ENCODE results near the gene CAND1. TPM values are rescaled to one million over a fixed set of nuclear protein-coding genes. Genes with fewer than 3 reads are reported as not detected.

CAND1 gene
- total RNA-seq, 1 experiment from 2014 or later, result 236 TPM

DNA sequence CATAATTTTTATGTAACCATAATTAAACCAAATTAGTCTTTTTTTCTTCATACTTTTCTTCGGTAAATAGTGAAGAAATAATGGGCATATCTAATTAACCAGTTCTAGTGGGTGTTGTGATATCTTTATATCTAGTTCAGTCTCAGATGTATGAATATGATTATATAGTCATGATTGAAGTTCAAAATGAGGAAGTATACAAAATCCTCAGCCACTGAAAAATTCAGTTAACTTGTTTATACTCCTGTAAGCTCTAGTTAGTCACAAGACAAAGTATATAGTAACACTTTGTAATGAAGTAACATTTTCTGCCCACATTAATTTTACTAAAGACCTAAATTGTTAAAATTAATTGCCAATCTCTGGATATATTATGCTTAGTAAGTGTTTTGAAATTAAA lies 46.5 kb downstream of the CAND1 start:
- ChIA-PET POLR2A (no interaction called here), CTCF (no interaction called here)
- H3K27ac Mint-ChIP-seq, result no peak overlapping the region
- H3K27me3 Mint-ChIP-seq (ENCODE audit: low read depth), result no peaks in the 10 kb centered on the region
- TF ChIP-seq NR2C2 (CRISPR knock-in tag; IDR thresholded peaks at IDR 0.05) (no peak), ZNF423 (CRISPR knock-in tag; IDR thresholded peaks at IDR 0.05) (no peak), SOX15 (CRISPR knock-in tag; IDR thresholded peaks at IDR 0.05) (no peak), NR3C1 (CRISPR knock-in tag; conservative IDR thresholded peaks at IDR 0.05; ENCODE audit: low read depth) (no peak), FOXK1 (CRISPR knock-in tag; IDR thresholded peaks at IDR 0.05) (no peak), TP53 (CRISPR knock-in tag; IDR thresholded peaks at IDR 0.05) (no peak), TCF7 (CRISPR knock-in tag; IDR thresholded peaks at IDR 0.05; ENCODE audit: low read depth) (no peak), IRF2 (CRISPR knock-in tag; IDR thresholded peaks at IDR 0.05; ENCODE audit: borderline replicate concordance, low read depth) (no peak), ZNF416 (CRISPR knock-in tag; IDR thresholded peaks at IDR 0.05) (no peak), FOXP1 (CRISPR knock-in tag; IDR thresholded peaks at IDR 0.05; ENCODE audit: borderline replicate concordance) (no peak), ELF4 (CRISPR knock-in tag; IDR thresholded peaks at IDR 0.05; ENCODE audit: low read depth) (no peak)
- TF ChIP-seq, protein P1, sequence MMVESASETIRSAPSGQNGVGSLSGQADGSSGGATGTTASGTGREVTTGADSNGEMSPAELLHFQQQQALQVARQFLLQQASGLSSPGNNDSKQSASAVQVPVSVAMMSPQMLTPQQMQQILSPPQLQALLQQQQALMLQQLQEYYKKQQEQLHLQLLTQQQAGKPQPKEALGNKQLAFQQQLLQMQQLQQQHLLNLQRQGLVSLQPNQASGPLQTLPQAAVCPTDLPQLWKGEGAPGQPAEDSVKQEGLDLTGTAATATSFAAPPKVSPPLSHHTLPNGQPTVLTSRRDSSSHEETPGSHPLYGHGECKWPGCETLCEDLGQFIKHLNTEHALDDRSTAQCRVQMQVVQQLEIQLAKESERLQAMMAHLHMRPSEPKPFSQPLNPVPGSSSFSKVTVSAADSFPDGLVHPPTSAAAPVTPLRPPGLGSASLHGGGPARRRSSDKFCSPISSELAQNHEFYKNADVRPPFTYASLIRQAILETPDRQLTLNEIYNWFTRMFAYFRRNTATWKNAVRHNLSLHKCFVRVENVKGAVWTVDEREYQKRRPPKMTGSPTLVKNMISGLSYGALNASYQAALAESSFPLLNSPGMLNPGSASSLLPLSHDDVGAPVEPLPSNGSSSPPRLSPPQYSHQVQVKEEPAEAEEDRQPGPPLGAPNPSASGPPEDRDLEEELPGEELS (CRISPR knock-in tag; IDR thresholded peaks at IDR 0.05), result no peak
- TF ChIP-seq, protein P2, sequence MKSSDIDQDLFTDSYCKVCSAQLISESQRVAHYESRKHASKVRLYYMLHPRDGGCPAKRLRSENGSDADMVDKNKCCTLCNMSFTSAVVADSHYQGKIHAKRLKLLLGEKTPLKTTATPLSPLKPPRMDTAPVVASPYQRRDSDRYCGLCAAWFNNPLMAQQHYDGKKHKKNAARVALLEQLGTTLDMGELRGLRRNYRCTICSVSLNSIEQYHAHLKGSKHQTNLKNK (CRISPR knock-in tag; IDR thresholded peaks at IDR 0.05), result no peak
- TF ChIP-seq, protein P3, sequence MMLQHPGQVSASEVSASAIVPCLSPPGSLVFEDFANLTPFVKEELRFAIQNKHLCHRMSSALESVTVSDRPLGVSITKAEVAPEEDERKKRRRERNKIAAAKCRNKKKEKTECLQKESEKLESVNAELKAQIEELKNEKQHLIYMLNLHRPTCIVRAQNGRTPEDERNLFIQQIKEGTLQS (CRISPR knock-in tag; conservative IDR thresholded peaks at IDR 0.05), result no peak
- TF ChIP-seq, protein P4, sequence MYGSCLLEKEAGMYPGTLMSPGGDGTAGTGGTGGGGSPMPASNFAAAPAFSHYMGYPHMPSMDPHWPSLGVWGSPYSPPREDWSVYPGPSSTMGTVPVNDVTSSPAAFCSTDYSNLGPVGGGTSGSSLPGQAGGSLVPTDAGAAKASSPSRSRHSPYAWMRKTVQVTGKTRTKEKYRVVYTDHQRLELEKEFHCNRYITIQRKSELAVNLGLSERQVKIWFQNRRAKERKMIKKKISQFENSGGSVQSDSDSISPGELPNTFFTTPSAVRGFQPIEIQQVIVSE (CRISPR knock-in tag; IDR thresholded peaks at IDR 0.05; ENCODE audit: borderline replicate concordance), result no peak
- TF ChIP-seq, protein P5, sequence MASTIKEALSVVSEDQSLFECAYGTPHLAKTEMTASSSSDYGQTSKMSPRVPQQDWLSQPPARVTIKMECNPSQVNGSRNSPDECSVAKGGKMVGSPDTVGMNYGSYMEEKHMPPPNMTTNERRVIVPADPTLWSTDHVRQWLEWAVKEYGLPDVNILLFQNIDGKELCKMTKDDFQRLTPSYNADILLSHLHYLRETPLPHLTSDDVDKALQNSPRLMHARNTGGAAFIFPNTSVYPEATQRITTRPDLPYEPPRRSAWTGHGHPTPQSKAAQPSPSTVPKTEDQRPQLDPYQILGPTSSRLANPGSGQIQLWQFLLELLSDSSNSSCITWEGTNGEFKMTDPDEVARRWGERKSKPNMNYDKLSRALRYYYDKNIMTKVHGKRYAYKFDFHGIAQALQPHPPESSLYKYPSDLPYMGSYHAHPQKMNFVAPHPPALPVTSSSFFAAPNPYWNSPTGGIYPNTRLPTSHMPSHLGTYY (CRISPR knock-in tag; IDR thresholded peaks at IDR 0.05), result no peak
- TF ChIP-seq, protein P6, sequence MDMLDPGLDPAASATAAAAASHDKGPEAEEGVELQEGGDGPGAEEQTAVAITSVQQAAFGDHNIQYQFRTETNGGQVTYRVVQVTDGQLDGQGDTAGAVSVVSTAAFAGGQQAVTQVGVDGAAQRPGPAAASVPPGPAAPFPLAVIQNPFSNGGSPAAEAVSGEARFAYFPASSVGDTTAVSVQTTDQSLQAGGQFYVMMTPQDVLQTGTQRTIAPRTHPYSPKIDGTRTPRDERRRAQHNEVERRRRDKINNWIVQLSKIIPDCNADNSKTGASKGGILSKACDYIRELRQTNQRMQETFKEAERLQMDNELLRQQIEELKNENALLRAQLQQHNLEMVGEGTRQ (CRISPR knock-in tag; IDR thresholded peaks at IDR 0.05), result no peak
- TF ChIP-seq, protein P7, sequence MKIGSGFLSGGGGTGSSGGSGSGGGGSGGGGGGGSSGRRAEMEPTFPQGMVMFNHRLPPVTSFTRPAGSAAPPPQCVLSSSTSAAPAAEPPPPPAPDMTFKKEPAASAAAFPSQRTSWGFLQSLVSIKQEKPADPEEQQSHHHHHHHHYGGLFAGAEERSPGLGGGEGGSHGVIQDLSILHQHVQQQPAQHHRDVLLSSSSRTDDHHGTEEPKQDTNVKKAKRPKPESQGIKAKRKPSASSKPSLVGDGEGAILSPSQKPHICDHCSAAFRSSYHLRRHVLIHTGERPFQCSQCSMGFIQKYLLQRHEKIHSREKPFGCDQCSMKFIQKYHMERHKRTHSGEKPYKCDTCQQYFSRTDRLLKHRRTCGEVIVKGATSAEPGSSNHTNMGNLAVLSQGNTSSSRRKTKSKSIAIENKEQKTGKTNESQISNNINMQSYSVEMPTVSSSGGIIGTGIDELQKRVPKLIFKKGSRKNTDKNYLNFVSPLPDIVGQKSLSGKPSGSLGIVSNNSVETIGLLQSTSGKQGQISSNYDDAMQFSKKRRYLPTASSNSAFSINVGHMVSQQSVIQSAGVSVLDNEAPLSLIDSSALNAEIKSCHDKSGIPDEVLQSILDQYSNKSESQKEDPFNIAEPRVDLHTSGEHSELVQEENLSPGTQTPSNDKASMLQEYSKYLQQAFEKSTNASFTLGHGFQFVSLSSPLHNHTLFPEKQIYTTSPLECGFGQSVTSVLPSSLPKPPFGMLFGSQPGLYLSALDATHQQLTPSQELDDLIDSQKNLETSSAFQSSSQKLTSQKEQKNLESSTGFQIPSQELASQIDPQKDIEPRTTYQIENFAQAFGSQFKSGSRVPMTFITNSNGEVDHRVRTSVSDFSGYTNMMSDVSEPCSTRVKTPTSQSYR (CRISPR knock-in tag; IDR thresholded peaks at IDR 0.05), result no peak
- TF ChIP-seq, protein P8, sequence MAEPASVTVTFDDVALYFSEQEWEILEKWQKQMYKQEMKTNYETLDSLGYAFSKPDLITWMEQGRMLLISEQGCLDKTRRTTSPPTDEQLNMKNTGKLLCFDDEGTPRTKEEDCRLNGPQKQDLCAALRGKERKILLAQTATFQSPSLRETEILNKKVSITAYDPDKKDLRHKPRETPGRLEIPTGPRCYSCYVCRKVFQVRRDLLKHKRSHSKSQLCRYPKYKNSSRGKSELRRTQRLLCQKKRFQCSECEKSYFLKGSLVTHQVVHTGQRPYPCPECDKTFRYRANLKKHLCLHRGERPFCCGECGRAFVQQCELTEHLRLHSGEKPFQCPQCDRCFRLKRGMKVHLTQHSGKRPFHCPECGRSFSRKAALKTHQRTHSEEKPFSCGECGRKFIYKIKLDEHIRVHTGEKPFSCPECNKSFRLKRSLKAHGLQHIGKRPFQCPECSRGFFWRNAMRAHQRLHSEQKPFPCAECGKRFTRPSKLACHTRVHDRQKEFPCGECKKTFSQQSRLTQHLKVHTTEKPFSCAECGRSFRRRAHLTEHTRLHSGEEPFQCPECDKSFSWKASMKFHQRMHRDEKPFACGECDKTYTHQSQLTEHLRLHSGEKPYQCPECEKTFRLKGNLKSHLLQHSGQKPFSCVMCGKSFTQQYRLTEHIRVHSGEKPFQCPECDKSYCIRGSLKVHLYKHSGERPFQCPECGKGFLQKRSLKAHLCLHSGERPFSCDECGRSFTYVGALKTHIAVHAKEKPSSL (CRISPR knock-in tag; conservative IDR thresholded peaks at IDR 0.05), result no peak
- H3K36me3 Mint-ChIP-seq, result peaks cover 46% of the 10 kb centered on the region
- DNase-seq (ENCODE audit: low spot score) (no peak), ATAC-seq (no peak)
- no peaks in the 10 kb centered on the region for H3K9me3 Mint-ChIP-seq
- H3K4me3 Mint-ChIP-seq, result no peak overlapping the region
- peaks cover 2% of the 10 kb centered on the region for H3K4me1 Mint-ChIP-seq

Measured in WTC11 (cell line).